ENCODE data around the gene AKAP8L.

The AKAP8L gene

DNA sequence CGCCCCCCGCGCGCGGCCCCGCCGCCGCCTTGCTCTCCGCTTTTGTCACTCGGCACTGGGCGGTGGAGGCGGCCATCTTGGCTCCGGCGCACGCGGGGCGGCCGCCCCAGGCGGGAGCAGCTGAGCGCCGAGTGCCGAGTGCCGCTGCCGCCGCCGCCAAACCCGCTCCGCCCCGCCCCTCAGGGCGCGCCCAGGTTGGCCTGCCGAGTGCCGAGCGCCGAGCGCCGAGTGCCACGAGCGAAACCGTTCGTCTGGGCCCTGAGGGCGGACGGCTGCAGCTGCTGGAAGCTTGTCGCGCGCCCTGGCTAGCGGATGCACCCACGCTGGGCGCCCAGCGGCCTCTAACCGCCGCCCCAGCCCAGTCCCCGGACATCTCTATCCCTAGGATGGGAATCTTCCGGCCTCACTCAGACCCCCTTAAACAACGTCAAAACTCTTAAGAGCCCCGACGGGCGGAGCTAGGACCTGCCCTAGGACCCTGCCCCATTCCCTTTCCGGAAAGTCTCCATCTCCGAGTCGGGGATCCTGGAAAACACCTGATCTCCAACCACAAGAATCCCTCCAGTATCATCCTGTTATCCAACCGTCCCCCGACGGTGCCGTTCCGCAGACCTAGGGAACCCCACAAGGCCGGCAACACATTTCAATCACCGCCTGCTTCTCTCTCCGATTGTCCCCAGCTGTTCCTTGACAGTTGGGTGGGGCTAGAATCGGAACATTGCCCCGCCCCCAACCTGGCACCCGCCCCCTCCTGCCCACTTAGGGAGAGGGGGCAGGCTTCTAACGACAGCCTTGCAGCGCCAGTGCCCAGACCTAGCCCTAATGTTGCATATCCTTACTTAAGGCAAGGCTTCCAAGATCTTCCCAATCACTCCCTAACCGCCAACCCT, 14.1 kb upstream of the AKAP8L start:
- peak; percentile 83 to 96 (median 94) for DNase-seq

DNA sequence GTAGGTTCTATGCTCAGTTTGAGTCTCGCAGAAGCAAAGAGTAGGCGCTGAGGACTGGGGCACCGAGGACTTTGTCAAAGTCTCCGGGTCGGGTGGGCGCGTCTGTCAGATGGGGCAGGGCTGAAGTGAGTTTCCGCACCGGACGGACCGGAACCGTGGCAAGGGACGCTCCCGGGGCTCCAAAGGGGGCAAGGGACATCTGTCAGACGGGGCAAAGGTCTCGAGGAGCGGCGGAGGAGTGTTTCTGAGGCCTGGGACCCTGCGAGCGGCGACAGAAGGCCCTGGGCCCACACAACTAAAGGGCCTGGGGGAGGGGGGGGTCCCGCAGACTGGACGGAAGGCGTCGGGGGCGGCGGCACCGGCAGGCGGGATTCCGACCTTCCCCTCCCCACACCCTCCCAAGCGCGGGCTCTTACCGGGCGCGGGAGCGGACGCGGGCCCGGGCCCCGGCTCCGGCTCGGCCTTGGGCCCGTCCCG, 13.3 kb upstream of the AKAP8L start:
- peak in 2 of 3 experiments; percentile 20 to 35 for DNase-seq

DNA sequence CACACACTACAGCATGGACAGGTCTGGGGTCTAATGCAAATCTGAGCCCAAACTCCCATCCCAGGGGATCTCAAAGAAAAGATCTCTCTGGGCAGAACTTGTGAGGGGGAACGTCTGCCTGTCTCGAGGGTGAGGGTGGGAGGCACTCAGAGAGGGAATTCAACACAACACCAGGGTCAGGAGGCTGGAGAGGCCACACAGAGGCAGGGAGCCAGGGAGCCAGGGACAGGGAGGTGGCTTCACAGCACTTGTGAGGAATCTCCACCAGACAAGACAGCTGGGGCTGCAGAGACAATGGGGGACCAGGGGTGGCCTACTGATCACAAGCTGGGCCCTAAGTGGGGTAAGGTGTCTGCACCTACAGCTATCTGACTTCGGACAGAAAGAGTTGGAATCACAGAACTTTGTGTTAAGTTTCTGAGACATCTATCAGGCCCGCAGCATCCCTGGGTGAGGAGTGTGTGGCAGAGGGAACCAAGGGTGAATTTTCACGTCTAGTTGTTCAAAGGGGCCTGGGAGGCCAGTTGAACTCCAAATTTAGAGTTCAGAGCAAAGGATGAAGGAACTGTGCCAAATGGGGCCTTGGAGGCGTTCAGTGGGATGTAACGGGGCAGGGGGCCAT, 12.7 kb upstream of the AKAP8L start:
- DNase-seq: no peak

DNA sequence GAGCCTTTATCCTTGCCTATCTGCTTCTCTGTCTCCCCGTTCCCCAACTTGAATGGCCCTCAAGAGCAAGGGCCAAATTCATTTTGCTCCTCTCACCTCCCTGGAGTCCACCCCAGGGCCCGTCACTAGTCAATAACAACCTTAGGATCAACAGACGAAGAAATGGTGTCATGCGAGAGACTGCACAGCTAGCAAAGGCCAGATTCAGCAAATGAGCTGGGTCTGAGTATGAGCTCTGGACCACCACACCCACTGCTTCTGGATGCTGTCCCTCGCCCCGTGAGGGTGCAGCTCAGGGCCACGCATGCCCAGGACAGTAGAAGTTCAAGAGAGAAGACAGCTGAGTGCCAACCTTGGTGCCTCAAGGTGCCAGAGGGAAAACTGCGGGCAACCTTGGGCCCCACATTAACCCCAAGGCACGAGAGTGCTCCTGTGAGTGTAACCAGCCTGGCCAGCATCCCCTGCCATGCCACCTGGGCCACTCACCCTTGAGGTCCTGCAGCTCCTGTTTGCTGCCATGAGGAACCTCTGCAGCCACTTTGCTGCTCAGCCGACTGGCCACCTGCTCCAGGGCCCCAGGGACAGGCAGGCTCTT, 11.8 kb upstream of the AKAP8L start:
- no peak for DNase-seq

DNA sequence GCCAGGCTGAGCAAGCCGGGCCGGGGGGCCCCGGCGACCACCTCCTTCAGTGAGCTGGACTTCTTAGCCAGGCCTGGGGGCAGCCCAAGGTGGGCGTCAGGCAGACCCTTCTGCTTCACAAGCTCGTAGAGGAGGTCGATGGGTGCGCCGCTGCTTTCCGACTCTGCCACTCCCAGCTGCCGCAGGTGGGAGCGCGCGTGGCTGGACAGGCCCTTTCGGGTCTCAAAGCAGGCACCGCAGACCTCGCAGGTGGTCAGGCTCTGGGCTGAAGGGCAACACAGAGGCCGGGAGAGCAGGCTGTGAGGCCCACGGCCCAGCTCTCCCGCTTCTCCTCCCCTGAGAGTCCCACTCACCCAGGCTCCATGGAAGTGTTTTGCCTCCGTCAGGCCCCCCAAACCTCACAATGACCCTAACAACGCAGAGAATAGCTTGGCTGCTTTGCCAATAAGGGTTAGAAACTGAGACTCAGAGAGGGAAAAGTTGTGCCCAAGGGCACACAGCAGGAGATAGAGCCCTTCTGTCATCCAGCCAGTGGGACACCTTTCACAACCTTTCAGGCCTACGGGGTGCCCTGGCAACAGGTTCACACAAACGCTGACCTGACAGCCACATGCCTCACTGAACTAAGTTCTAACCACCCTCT, 11.2 kb upstream of the AKAP8L start:
- no peak for DNase-seq

DNA sequence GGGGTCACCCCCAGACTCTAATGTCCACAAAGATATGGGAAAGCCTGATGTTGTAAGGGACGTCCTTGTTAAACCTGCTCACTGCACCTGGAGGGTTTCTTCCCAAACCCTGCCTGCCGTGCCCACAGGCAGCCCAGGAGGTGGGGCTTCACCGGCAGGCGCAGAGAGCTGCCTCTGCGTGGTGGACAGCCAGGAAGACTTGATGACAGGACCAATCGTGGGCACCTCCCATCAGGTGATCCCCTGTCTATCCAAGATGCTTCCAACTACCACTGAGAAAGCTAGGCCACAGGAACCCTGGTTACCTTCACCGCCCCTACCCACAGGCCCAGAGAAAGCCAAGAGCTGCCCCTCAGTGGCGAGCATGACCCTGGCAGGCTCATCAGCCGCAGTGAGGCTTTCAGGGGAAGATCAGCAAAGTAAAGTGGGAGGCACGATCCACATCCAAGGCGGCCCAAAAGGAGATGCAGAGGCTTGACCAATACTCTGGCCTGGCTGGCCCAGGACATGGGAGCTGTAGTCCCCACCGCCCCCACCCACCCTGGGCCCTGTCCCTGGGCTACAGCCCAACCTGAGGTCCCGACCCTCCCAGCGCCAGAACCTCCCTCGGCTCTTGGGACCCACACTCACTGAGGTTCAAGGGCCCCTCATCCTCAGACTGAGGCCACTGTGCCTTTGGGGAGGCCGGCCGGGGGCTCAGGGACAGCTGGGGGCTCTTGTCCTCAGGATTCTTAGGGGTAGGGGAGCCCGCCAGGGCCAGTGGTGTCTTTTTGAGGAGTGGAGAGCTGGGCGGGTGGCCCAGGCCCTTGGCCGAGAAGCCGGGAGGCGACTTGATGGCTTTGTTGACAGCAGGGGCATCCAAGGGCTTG, 10.4 kb upstream of the AKAP8L start:
- no peak for DNase-seq

DNA sequence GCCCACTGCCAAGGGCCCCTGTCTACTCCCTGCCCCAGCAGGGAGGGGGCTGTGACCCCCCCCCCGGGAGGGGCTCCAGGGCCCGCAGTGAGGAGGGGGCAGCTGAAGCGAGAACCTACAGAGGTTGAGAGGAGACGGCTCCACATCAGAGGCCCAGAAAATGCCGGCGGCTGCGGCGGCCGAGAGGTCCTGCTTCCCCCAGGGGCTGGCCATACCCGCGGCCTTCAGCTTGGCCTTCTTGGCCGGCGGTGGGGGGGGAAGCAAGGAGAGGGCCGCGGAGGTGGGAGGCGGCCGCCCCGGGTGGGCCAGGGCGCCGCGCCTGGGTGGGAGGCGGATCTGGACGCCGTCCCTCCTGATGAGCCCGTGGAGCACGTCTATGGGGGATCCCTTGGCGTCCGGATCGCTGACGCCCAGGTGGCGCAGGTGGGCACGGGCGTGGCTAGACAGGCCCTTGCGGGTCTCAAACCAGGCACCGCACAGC, 9.2 kb upstream of the AKAP8L start:
- DNase-seq: no peak

DNA sequence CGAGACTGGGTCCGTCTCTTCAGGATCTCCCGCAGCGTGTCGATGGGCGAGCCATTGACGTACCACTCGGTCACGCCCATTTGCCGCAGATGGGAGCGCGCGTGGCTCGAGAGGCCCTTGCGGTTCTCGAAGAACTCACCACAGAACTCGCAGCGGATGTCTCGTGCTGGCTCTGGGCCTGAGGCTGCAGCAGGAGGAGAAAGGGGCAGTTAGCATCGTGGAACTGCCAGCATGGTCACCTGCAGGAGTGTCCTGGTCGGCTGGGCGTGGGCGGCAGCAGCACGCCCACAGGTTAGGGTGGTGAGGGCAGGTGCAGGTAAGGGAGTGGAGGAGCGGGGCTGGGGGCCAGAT, 8.5 kb upstream of the AKAP8L start:
- DNase-seq: no peak

DNA sequence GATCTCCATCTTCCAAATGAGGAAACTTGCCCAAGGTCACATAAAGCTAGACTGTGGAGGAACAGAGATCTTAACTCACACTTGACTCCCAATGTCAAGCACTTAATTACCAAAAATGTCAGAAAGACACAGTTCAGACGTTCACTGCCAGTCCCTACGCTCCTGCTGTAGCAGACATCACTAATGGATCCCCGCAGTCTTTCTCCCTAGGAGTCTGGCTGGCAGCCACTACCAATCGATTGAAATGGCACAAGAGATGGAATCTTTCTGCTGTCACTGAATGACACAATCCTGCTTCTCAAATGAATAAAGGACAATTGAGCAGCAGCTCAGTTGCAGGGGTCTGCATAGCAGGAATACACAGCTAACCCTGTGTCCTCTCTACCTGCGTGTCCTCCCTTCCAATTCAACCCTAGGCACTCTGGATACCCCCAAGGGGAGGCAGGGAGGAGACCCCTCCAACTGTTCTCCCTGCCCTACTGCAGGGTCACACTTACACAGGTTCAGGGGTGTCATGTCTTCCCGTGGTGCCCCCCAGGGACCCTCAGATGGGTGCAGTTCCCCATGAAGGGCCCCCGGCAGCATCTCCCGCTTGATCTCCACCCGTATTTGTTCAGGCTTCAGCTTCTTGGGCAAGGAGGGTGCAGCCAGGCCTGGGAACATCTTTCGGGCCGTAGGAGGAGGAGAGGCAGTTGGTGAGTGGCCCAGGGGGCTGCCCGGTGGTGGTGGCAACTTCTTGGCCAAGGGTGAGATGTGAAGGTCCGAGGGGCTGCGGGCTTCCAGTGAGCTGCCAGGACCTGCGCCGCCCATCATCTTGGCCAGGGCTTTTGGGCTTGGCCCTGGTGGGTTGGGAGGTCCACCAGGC, 7.9 kb upstream of the AKAP8L start:
- DNase-seq: no peak

DNA sequence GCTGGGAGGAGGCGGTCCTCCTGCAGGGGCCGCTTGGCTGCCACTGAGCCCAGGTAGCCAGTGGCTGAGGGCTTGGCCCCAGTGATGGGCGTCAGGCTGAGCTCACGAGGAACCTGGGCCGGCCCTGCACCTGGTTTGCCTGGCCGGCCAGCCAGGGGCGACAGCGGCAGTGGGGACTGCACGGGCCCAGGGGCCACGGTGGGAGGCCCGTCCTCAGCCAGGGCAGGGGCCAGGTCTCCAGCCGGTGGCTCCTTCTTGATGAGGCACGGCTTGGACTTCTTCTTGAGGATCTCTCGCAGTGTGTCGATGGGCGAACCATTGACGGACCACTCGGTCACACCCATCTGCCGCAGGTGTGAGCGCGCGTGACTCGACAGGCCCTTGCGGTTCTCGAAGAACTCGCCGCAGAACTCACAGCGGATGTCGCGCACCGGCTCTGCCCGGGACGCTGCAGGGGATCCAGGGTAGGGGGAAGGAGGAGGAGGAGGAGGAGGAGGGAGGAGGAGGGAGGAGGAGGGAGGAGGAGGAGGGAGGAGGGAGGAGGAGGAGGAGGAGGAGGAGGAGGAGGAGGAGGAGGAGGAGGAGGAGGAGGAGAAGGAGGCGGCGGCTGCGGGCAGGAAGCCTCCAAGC, 6.6 kb upstream of the AKAP8L start:
- DNase-seq: no peak

DNA sequence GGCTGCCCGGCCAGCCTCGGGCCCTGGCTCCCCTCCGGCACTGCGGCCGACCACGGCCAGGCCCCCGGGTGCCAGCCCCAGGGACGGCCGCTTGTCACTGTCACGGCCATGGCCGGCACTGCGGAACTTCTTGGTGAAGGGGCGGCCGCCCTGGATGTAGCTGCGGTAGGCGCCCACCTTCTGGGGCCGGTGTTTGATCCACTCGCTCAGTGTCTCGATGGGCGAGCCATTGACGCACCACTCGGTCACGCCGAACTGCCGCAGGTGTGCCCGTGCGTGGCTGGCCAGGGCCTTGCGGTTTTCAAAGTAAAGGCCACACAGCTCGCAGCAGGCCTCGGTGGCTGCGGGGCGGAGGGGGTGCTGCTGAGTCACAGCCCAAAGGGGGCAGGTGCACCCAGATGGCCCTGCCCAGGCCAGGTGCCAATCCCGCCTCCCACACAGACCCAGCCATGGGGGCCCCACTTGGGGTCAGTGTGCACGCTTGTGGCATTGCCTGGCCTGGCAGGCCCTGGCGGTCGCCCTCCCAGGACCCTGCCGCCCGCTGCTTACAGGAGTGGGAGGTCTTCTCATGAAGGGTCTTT, 6.0 kb upstream of the AKAP8L start:
- no peak for DNase-seq

DNA sequence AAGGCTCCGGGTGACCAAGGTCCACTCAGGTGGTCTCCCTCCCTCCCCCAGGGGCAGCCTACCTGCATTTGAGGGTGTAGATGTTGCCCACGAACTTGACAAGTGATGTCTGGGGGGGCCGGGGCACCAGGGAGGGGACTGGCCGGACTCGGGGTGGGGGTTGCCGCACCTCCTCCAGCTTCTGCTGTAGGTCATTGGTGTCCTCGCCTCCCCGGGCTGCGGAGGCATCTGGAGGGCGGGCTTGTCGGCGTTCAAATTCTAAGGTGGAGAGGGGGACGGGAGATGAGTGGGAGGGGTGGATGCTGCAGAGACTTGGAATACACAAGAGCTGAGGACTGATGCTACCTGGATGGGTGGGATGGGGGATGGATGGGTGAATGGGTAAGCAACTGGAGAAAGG, 5.3 kb upstream of the AKAP8L start:
- DNase-seq: no peak

DNA sequence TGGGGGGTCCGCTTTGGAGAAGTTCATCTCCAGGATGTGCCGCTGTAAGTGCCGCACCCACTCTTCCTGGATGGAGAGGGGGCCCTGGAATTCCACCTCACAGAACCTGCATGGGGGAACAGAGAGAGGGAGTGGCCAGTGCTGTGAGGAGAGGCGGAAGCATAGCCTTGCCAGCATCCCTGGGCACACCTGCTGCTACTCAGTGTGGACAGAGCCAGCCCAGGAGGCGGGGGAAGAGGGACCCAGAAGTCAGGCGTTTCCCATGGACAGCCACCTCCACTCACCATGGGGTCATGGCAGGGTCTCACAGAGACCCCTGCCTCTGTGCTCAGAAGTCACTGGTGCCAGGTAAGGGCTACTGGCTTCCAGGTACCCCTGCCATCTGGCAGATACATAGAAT, 4.3 kb upstream of the AKAP8L start:
- no peak for DNase-seq

DNA sequence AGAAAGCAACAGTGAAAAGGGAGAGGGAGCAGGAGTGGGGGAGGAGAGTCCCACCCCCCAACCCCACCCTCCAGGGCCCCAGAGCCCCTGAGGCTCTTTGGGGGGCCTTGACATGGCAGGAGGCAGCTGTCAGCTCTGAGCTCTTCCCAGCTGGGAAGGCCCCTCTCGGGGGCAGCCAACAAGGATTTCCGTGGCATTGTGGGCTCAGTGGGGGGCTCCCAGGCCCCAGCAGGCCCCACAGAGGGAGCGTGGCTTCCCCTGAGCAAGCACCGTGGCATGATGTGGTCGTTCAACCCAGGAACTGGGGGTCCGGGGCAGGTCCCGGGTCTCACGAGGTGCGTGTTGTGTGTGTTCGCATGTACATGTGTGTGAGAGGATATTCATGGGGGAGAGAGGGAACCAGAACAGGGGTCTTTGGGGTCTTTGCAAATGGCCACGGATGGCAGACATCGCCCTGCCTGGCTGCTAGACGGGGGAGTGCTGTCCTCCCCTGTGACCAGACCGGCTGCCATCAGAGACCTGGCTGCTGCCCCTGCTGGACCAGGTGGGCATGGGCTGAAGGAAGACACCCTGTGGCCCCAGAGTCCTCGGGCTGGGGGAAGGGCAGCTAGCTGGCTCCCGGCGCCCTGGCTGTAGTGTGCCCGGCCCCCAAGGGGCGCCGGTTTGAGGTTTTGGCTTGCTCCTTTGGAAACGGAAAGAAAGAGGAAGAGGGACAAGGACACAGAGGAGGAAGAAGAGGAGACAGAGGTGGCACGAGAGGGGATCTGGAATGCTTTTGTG, 3.7 kb upstream of the AKAP8L start:
- DNase-seq: no peak

DNA sequence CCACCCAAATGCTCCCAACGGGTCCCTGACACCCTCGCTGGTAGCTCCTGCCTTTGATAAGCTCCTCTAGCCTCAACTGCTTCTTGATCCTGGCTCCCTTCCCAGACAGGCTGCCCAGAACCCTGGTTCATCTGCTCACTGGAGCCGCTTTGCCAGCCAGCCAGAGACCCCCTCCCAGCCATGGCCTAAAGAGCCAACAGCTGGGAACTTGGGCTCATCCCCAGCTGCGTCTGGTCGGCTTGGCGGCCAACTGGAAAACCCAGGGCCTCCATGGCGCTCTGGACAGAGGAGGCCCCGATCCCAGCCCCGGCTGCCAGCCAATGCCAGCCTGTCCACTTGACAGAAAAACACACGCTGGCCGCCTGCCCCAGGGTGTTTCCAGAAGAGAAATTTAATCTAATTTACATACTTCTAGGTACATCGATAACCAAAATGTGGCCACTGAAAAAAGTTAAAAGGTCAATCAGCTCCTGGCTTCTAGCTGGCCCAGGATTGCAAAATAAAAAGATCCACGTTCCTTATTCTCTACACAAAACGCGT, 3.0 kb upstream of the AKAP8L start:
- DNase-seq: no peak

DNA sequence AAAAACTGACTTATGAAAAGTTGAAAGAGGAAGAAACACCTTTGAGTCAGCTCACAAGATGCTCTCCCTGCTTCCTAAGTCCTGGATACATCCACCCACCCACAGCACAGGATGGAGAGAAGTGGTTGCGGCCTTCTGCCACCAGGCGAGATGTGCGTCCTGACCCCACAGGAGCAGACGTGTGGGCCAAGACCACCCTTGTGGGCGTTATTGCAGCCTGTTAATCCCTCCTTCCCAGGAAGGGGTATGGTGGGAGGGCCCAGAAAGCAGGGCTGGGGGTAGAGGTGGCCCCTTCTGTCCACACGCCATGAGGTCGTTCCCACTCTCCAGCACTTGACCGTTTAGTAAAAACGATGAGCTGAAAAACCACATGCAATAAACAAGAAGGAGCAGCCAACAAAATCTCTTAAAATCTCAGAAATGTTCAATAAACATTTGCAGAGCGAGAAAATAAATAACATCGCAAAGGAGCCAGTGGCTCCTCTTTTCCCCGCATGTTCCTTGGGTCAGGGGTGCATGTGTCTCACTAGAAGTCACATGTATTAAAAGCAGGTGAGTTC, 2.4 kb upstream of the AKAP8L start:
- DNase-seq: no peak

DNA sequence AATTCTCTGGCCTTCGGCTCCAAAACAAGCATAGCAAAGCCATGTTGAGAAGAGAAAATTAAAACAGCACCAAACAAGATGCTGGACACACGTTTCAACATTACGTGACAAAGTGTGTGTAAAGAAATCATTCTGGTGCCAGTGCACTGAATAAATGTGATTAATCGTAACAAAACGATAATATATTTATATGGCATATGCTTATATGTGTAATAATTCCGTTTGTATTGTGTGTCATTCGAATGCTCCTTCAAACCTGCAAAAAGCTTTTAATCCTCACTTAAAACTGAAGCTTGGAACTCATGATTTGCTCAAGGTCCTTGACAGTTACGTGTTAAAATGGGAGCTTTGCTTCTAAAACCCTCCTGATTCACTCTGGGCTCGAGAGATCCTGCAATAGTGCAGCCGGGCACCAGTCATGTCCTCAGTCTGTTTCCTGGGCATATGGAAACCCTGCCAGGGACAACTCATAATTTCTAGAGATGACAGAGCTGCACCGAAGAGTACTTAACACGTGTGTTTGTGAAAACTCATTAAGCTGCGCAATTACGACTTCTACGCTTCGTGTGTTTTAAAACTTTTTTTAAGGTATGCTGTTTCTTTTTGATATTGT, 731 bp upstream of the AKAP8L start:
- no peak for DNase-seq

DNA sequence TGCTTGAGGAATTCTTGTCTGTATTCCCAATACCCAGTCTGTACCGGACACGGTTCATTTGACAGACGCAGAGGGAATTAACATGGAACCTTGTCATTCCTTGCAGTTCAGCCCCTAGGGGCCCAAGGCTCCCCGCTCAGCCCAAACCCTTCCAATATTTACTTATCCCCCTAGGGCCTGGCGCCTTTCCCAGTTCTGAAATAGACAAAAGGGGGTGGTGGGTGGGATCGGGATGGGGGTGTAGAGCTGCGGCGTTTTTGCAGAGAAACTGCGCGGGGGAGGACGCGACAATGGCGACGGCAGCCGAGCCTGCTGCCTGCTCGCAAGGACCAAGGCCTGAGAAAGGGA, 583 bp downstream of the AKAP8L start:
- peak in 2 of 3 experiments; percentile 72 to 81 for DNase-seq

DNA sequence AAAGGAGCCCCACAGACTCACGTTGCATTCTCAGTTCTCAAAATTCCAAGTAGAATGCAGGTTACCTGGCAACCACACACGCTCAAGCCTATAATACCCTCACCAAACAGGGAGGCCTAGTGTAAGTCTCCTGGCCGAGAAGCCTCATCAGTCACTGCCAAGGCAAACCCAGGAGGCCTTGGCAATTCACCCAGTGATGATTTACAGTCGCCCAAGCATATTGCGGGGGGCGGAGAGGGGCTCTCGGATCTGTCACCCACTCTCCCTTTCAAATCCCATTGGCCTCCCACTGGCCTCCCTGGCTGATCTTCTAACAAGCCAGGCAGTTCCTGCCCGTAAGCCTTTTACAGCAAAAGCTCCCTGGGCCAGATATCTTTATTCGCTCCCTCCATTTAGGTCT, 1.1 kb downstream of the AKAP8L start:
- peak in 1 of 3 experiments; percentile 61 for DNase-seq

Data from NCI-H1417 (cell line).